Natural killer cell treated with Interleukin-12 subunit alpha and Interleukin-12 subunit beta and Interleukin-15 and Interleukin-18, amount 100 ng/mL, for 72 hours (primary cell): ENCODE results near the gene FBLL1. TPM values are rescaled to one million over a fixed set of nuclear protein-coding genes. Genes with fewer than 3 reads are reported as not detected.
"Not testable (repeated sequence)": the region's sequence is repeated elsewhere in the genome, so short reads cannot be mapped to it uniquely, and the experiment has no call there.

Source experiments
- ATAC-seq, 2 donors: fragments of 150-1000 bp; cut with Tn5 transposase in 1 of 2; sonication (Bioruptor Pico), chemical (Tn5 transposase) in 1 of 2; 2 replicates each; pipeline ENCODE4 v1.10.0; 2021
- DNase-seq: peaks from one replicate; pipeline ENCODE4 v3.0.0; 2022; ENCODE audit warnings: low spot score
- H3K27ac Mint-ChIP-seq, 2 donors: 1 replicate in 1 of 2; 2 replicates in 1 of 2; pipeline ENCODE4 v1.8.0; 2022; ENCODE audit warnings: mixed read lengths in 2 of 2, mild to moderate bottlenecking in 1 of 2, moderate library complexity in 1 of 2
- H3K27me3 Mint-ChIP-seq, 2 donors: 1 replicate in 1 of 2; 2 replicates in 1 of 2; pipeline ENCODE4 v1.8.0; 2022; ENCODE audit warnings: mixed read lengths in 2 of 2
- H3K36me3 Mint-ChIP-seq: one replicate; pipeline ENCODE4 v1.8.0; 2022; ENCODE audit warnings: mixed read lengths
- H3K4me1 Mint-ChIP-seq, 2 donors: 1 replicate in 1 of 2; 2 replicates in 1 of 2; pipeline ENCODE4 v1.8.0; 2022; ENCODE audit warnings: low read depth in 2 of 2, mixed read lengths in 2 of 2, mild to moderate bottlenecking in 1 of 2
- H3K4me3 Mint-ChIP-seq: one replicate; pipeline ENCODE4 v1.8.0; 2022; ENCODE audit warnings: mixed read lengths
- H3K9me3 Mint-ChIP-seq: 2 replicates; pipeline ENCODE4 v1.8.0; 2022; ENCODE audit warnings: mixed read lengths
- total RNA-seq, 2 donors: library from RNA; stranded (reverse); gene quantifications; one replicate each; pipeline ENCODE4 v1.2.3, GENCODE V29; 2022

The FBLL1 gene
- total RNA-seq, 2 donors from 2014 or later = 0.24 to 0.28 TPM

DNA sequence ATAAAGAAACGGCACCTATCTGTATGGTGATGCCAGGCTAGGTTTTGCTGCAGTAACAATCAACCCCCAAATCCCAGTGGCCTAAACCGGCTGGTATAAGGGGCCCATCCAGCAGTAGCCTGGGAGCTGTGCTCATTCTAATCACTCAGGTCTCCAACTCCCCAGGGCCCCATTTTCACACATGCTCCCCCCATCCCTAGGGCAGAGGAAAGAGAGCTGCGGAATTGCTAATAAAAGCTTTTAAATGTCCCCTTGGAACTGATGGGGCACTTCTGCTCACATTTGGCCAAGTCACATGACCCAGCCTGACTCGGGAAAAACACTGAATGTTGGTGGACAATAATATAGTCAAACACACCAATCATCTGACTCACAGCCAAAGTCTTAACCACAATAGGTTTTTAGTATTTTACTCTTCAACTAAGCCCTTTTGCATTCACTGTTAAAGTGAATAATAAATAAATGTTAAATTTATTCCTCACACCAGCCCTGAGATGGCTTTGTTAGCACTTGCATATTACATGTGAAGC is 1.6 kb downstream of the FBLL1 start:
- H3K27ac Mint-ChIP-seq = no peak overlapping the region
- peaks cover 6 to 10% of the 10 kb centered on the region in 2 donors for H3K4me1 Mint-ChIP-seq
- DNase-seq (no peak), ATAC-seq (no peak)
- peaks cover 6% of the 10 kb centered on the region for H3K36me3 Mint-ChIP-seq
- peaks cover 20 to 26% of the 10 kb centered on the region in 2 donors for H3K27me3 Mint-ChIP-seq
- H3K4me3 Mint-ChIP-seq = peak overlapping the region; percentile 68
- peaks cover 4% of the 10 kb centered on the region for H3K9me3 Mint-ChIP-seq

DNA sequence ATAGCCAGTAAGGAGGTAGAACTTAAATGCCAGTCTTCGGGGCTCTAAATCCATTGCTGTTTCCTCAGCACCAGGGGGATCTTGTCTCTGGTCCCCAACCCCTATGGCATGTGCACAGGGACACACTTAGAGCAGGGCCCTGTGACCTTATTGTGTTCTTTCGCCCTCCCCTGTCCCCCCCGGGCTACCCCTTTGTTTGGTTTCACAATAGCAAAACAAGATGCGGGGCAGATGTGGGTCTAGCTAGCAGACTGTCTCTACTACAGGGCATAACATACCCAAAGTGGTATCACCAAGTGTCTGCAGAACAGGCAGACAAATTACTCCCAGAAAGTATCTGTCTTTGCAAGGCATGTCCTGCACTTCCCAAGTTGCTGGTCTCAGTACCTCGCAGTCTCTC is 2.1 kb downstream of the FBLL1 start:
- peaks cover 4% of the 10 kb centered on the region for H3K9me3 Mint-ChIP-seq
- H3K27me3 Mint-ChIP-seq = peaks cover 20 to 26% of the 10 kb centered on the region in 2 donors
- no peak overlapping the region for H3K4me3 Mint-ChIP-seq
- peaks cover 6 to 10% of the 10 kb centered on the region in 2 donors for H3K4me1 Mint-ChIP-seq
- ATAC-seq = no peak
- no peak overlapping the region for H3K27ac Mint-ChIP-seq
- DNase-seq = no peak
- H3K36me3 Mint-ChIP-seq = peaks cover 6% of the 10 kb centered on the region

DNA sequence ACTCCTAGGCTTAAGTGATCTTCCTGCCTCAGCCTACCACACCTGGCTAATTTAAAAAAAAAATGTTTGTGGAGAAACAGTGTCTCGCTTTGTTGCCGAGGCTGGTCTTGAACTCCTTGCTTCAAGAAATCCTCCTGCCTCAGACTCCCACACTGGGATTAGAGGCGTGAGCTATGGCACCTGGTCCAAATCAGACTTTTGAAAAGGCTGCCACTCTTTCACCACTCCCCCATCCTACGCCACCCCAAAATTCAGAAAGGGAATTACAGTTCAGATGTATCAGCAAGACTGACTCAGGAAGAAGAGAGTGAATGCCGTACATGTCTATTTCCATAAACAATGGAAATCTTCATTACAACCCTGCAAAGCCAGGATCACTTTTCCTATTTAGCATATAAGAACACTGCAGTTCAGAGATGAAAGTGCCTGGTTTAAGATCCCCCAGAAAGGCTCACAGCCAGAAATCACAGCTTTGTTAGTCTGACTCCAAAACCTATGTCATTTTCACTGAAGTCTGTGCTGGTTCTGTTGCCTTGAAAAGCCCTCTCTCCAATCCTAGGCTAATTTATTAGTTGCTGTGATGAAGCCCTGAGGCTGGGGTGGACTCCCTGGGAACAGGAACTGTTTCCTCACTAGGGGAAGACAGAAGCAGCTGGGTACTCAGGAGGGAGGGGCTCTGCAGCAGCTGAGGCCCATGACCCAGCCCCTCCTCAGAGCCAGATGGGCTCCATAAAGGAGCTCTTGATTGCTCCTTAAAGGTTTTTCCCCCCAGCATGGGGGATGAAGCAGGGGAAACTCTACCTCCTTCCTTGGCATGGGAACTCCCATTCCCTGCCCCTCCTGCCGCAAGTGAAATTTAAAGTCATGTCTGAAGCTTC is 3.1 kb downstream of the FBLL1 start:
- peaks cover 4% of the 10 kb centered on the region for H3K9me3 Mint-ChIP-seq
- H3K4me1 Mint-ChIP-seq = peaks cover 6 to 10% of the 10 kb centered on the region in 2 donors
- ATAC-seq = no peak
- no peak for DNase-seq
- no peak overlapping the region for H3K4me3 Mint-ChIP-seq
- H3K27me3 Mint-ChIP-seq = peaks cover 20 to 26% of the 10 kb centered on the region in 2 donors
- no peak overlapping the region for H3K27ac Mint-ChIP-seq
- H3K36me3 Mint-ChIP-seq = peaks cover 6% of the 10 kb centered on the region

GRCh38 chr5:168534351-168534750 is 5.2 kb downstream of the FBLL1 start:
- H3K27me3 Mint-ChIP-seq = peaks cover 10 to 17% of the 10 kb centered on the region in 2 donors
- not testable (repeated sequence) for ATAC-seq, H3K9me3 Mint-ChIP-seq, H3K36me3 Mint-ChIP-seq, DNase-seq, H3K27ac Mint-ChIP-seq, H3K4me3 Mint-ChIP-seq
- peaks cover 0 to 11% of the 10 kb centered on the region in 2 donors for H3K4me1 Mint-ChIP-seq

GRCh38 chr5:168537176-168537575 is 8.1 kb downstream of the FBLL1 start:
- DNase-seq = no peak
- Mint-ChIP-seq H3K4me3 (no peak overlapping the region), H3K9me3 (peaks cover 3% of the 10 kb centered on the region), H3K36me3 (no peaks in the 10 kb centered on the region), H3K27ac (no peak overlapping the region), H3K4me1 (peaks cover 0 to 4% of the 10 kb centered on the region in 2 donors), H3K27me3 (peaks cover 0 to 8% of the 10 kb centered on the region in 2 donors)
- no peak for ATAC-seq

GRCh38 chr5:168549554-168549953 is 20.4 kb downstream of the FBLL1 start:
- DNase-seq = no peak
- no peak overlapping the region for H3K4me3 Mint-ChIP-seq
- no peaks in the 10 kb centered on the region for H3K9me3 Mint-ChIP-seq
- ATAC-seq = no peak
- H3K36me3 Mint-ChIP-seq = peaks cover 11% of the 10 kb centered on the region
- no peaks in the 10 kb centered on the region for H3K27me3 Mint-ChIP-seq
- H3K27ac Mint-ChIP-seq = no peak overlapping the region
- H3K4me1 Mint-ChIP-seq = peaks cover 0 to 17% of the 10 kb centered on the region in 2 donors

DNA sequence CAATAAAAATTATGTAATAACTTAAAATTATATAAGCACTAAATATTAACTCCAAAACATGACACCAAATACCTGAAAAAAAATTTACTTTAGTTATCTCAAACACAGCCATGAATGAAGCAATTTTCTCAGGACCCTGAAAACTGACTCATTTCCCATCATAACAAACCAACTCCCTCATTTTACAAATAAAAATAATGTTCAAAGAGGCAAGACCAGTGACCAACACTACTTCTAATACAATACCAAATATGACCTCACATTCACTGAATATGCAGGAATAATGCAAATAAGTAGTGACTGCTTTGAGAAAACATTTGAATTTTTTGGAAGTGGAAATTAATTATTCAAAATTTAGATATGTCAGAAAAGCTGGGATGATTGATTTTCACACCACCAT is 21.6 kb downstream of the FBLL1 start:
- DNase-seq (no peak), ATAC-seq (no peak)
- H3K4me3 Mint-ChIP-seq = no peak overlapping the region
- peaks cover 11% of the 10 kb centered on the region for H3K36me3 Mint-ChIP-seq
- no peak overlapping the region for H3K27ac Mint-ChIP-seq
- H3K9me3 Mint-ChIP-seq = no peaks in the 10 kb centered on the region
- peaks cover 0 to 17% of the 10 kb centered on the region in 2 donors for H3K4me1 Mint-ChIP-seq
- no peaks in the 10 kb centered on the region for H3K27me3 Mint-ChIP-seq

GRCh38 chr5:168552146-168552545 is 23.0 kb downstream of the FBLL1 start:
- Mint-ChIP-seq H3K4me3 (no peak overlapping the region), H3K27me3 (no peaks in the 10 kb centered on the region), H3K27ac (no peak overlapping the region), H3K36me3 (peaks cover 20% of the 10 kb centered on the region), H3K4me1 (peaks cover 0 to 17% of the 10 kb centered on the region in 2 donors), H3K9me3 (no peaks in the 10 kb centered on the region)
- no peak for ATAC-seq
- DNase-seq = no peak

DNA sequence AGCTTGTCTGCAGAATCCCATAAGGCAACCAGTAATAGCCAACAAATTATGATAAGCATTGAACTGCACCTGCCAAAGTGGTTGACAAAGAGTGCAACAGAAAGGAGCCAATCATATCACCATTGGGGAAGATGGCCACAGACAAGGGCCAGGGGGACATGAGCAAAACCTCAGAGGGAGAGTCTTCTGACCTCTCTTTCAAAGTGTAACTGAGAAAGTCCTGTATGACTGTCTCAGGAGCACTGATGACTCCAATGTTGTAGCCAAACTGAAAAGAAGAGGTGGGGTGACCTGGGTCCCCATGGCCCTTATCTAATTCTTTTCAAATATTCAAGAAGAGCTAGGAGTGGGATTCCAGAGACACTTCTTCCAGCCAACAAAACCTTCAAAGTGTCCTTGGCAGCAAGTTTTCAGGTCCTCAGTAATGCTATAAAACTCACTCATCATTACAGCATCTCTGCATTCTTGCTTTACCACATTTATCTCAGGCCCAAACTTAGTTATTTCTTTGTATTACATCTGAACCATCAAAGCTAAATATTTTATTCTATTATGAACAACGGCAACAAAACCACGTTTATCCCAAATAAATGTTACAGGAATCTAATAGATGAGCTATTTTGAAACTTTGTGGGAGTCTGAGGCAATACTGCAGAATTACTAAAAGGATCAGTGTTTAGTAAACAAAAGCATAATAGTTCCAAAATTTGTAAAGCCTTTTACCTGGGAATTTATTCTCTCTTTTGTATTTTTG is 24.4 kb downstream of the FBLL1 start:
- ATAC-seq = no peak
- H3K27me3 Mint-ChIP-seq = no peaks in the 10 kb centered on the region
- DNase-seq = no peak
- H3K36me3 Mint-ChIP-seq = peaks cover 14% of the 10 kb centered on the region
- no peaks in the 10 kb centered on the region for H3K9me3 Mint-ChIP-seq
- H3K4me3 Mint-ChIP-seq = no peak overlapping the region
- peaks cover 0 to 14% of the 10 kb centered on the region in 2 donors for H3K4me1 Mint-ChIP-seq
- H3K27ac Mint-ChIP-seq = no peak overlapping the region

GRCh38 chr5:168557389-168557788 is 28.3 kb downstream of the FBLL1 start:
- peaks cover 27% of the 10 kb centered on the region for H3K36me3 Mint-ChIP-seq
- no peaks in the 10 kb centered on the region for H3K9me3 Mint-ChIP-seq
- no peaks in the 10 kb centered on the region for H3K27me3 Mint-ChIP-seq
- DNase-seq = no peak
- H3K4me1 Mint-ChIP-seq = peaks cover 5 to 15% of the 10 kb centered on the region in 2 donors
- no peak for ATAC-seq
- H3K27ac Mint-ChIP-seq = no peak overlapping the region
- H3K4me3 Mint-ChIP-seq = no peak overlapping the region

DNA sequence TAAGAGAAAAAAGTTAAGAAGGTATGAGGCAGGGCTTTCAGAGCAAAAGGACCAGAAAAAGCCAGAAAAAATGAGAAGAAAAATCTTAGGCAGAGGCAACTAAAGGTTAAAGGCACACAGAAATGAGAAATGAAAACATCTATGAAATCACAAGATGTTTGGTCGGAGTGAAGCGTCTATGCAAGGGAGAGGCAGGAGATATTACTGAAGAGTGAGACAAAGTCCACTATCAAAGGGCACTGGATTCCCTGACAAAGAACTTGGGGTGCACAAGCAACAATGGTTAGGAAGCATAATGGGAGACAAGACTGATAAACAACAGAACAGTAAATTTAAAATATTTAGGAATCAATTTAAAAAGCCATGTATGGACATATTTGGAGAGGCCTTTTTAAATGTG is 33.2 kb downstream of the FBLL1 start:
- Mint-ChIP-seq H3K27ac (no peak overlapping the region), H3K4me1 (peaks cover 5 to 6% of the 10 kb centered on the region in 2 donors), H3K36me3 (peaks cover 21% of the 10 kb centered on the region), H3K4me3 (no peak overlapping the region), H3K9me3 (no peaks in the 10 kb centered on the region), H3K27me3 (no peaks in the 10 kb centered on the region)
- DNase-seq = no peak
- ATAC-seq = no peak

- H3K27me3 Mint-ChIP-seq = no peaks in the 10 kb centered on the region
- ATAC-seq = no peak
- peaks cover 21% of the 10 kb centered on the region for H3K36me3 Mint-ChIP-seq
- H3K27ac Mint-ChIP-seq = no peak overlapping the region
- H3K9me3 Mint-ChIP-seq = no peaks in the 10 kb centered on the region
- no peak for DNase-seq
- peaks cover 5 to 8% of the 10 kb centered on the region in 2 donors for H3K4me1 Mint-ChIP-seq
- H3K4me3 Mint-ChIP-seq = no peak overlapping the region
These were observed 34.9 kb downstream of the FBLL1 start for GRCh38 chr5:168563959-168564358.

DNA sequence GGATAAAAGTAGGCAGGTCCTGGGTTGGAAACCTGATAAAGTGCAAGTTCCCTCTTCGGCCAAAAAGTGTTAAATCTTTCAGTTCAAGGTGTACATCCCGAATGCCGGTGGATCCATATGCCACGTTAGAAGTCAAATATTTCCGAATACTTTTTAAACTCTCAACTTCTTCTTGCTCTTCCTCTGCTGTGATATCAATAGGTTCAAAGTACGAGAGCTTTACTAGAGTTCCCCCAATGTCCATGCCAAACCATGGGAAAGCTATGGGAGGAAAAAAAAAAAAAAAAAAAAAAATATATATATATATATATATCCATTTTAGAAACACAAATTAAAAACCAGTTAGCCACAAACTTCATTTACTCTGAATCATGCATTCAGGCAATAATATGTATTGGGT is 39.6 kb downstream of the FBLL1 start:
- Mint-ChIP-seq H3K36me3 (peaks cover 4% of the 10 kb centered on the region), H3K9me3 (no peaks in the 10 kb centered on the region), H3K4me3 (no peak overlapping the region), H3K4me1 (peaks cover 9 to 15% of the 10 kb centered on the region in 2 donors), H3K27me3 (no peaks in the 10 kb centered on the region), H3K27ac (no peak overlapping the region)
- DNase-seq (no peak), ATAC-seq (no peak)
